KG1 (cell line): ENCODE measurements around the gene CHL1.

Source experiments
- DNase-seq: peaks from one replicate; lab custom pipeline; 2025; lab: John Stamatoyannopoulos, UW

Gene CHL1

DNA sequence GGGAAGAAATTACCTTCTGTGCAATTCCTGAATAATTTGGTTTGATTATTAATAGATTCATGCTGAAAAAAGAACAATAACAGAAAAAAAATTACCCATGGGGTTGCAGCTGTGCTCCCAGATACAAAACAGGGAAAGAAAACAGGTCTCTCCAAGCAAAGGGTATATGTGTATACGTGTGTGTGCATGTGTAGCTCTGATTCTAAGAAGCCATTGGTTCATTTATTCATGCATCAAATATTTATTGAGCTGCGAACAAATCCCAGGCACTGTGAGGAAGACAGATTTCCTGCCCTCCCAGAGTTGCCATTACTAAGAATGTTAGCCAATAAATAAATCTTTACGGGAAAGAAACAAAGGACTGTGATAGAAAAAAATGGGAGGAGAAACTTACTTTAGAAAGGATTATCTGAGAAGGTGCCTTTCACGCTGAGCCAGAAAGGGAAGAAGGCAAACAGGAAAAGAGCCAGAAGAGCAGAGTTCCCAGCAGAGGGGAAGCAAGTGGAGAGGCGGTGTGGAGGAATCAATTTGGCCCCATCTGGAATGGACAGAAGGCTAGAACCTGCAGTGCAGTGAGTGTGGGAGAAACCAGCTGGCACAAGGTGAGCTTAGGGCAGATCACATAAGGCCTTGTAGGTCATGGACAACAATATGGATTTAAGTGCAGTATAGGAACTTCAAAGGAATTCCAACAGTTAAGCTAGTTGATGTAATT is 20.7 kb downstream of the CHL1 start:
- DNase-seq = no peak

DNA sequence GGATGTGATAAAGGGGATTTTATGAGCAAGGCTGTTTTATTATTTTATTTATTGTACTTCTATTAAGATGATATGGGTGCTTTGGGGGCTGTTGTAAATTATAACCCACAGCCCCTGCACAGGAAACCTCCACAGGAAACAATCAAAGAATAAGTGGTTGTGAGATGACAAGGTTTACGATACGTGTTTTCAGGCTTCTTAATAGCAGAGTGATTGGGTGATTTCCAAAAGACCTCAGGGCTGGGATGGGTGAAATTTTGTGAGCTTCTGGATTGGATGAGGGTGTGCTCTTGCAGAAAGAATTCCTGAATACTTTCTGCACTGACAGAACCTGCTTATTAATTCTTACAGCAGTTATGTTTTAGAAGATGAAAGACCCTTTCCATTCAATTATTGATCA is 21.4 kb downstream of the CHL1 start:
- no peak for DNase-seq

DNA sequence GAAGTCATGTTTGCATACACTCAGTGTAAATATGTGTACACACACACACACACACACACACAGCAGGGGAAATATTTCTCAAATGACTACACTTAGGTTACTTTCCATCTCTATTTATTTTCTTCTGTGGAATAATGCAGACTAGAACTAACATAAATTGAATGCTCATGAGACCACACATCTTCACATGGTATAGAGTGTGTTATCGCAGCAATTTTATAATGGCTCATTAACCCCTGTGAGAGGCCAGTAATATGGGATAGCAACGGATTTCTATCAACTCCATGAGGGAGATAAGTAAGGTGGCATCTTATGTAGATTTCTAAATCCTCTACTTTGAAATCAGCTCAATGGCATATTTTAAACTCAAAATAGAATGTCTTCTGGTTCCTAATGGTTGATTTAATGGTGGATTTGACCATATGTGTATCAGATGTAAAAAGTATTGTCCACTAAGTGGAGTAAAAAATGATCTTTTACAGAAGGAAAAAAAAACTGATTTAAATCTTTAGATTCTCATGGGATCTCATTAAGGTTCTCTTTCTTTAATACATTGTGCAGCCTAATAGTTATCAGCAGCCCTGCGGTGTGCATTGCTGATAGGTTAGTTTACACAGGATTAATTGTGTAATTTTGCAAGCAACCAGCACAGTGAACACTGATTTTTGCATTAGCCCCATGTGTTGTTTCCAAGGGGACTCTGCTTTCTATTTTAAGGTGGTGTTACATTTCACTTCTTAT is 32.0 kb downstream of the CHL1 start:
- DNase-seq = no peak

DNA sequence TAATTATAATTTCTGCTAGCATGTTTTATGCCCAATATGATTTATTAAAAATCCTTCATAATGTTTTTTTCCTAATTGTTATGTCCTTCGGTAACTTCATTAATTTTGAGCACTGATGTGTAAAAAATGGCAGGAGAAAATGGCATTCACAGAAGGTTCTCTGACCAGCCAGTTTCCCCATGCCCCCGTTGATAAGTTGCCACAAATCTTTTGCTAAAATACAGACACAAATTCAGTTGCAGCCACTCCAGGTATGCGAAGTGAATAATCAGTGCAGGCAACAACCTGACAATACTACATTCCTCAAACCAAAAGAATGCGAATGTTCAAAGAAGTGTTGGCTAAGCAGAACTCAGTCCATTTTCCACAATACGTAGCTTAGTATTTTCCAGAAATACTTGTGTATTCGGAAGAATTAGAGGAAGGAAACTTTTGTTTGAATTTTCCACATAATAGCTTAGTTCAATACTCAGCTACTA is 32.7 kb downstream of the CHL1 start:
- DNase-seq = no peak

DNA sequence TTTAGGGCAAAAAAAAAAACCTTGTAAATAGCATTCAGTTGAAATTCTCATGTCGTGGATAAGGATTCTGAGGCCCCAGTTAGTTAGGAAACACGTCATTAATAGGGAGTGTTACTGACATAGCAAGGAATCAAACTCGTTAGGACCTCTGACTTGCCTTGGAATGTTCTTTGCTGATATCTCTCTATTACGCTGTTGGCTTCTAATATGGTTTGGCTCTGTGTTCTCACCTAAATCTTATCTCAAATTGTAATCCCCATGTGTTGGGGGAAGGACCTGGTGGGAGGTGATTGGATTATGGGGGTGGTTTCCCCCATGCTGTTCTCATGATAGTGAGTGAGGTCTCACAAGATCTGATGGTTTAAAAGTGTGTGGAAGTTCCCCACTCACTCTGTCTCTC is 40.3 kb downstream of the CHL1 start:
- DNase-seq = no peak

DNA sequence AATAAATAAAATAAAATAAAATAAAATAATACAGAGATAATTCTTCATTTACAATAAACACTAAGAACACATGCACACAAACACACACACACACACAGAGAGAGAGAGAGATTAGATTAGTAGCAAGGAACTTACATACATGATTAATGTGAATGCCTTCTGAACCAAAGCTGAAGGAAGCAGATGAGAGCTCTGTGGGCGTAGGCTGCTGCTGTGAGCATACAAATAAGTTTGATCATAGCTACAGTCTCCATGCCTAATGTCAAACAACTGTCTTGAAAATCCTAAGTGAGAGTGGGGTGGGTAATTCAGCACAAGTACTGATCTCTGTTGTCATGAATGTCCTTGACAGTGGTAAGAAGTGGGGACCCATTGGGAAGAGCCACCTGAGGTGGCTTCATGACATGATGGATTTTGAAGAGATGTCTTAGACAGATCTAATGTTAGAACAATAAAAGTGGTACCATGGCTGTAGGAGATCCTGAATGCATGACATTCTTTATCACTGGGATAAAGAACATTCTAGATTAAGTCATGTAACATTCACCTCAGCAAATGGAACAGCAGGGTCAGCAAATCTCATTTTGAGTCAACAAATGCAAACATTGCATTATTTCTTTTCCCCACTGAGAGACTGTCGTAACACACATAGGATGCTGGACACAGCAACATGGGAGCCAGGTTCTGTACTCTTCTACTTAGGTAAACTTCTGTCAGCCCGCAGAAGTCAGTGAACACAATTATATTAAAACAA is 46.2 kb downstream of the CHL1 start:
- no peak for DNase-seq

DNA sequence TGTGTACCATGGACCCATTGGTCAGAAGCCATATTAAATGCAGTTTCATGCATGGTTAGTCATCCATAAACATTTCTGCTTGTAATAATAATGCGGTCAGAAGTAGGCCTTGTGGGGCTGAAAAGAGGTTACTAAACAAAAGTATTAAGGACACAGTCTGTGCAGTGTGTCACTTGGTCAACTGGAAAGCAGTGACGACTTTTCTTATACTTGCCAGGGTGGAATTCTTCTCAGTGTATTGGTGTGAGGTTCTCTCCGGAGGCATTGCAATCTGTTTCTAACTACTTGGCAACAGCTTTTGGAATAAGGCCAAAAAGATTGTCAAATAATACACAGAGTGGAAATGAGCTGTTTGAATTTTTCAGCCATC is 46.8 kb downstream of the CHL1 start:
- DNase-seq = no peak

DNA sequence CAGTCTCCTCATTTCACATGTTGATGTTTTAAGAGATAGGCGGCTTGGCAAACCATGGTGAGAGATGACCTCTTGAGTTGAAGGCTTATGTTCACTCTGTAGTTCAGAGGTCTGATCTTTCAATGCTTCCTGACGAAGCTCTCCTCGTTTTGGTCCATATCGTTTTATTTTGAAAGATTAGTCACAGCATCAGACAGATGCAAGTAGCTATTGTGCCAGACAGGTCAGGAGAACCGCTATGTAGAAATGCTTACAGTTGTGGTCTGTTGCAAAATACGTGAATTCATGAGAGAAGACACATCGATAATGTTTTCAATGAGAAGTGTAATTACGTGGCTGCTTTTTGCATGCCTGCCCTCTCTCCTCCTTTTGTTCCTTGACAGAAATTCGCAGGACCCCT is 47.5 kb downstream of the CHL1 start:
- DNase-seq = no peak

DNA sequence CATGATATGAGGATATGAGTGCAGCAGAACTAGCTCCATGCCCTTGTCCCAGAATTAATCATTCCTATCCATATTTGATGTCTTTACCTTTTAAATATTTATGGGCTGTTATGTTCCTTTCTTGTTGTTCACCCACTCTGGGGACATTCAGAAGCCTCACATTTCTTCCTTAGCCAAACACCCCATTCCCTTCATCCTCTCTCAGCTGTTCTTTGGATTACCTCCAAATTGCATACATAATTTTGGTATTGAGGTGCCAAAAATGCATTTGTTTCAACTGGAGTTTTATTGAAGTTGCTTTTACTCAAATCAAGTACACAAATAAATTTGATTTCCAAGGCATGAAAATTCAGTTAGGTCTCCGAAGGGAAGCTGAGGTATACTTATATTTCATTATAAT is 51.4 kb downstream of the CHL1 start:
- no peak for DNase-seq

DNA sequence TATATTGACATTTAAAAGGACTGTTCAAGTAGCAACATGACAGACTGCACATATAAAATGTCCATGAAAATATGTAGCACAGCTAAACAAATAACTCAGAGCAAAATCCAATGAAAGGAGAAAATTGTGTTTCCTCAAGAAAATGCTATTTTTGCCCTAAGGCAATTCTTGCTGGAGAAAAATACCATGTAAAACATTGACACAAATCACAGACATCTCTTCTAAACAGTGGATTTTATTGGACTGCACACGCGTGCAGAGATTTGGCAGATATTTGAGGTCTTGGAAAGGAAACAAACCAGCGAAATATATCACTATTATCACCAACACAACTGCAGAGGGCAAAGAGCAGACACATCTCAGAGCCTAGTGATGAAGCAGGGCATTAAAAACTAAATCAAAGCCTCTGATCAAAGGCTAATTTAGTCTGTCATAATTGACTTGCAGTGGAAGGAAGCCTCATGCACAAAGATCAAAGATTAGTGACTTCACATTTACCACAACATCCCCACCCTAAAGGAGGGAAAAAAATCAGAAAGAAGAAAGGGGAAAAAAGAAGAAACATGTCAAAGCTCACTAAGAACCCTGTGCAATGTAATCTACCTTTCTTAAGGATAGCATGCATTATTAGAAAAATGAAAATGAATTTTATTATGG is 52.4 kb downstream of the CHL1 start:
- no peak for DNase-seq

DNA sequence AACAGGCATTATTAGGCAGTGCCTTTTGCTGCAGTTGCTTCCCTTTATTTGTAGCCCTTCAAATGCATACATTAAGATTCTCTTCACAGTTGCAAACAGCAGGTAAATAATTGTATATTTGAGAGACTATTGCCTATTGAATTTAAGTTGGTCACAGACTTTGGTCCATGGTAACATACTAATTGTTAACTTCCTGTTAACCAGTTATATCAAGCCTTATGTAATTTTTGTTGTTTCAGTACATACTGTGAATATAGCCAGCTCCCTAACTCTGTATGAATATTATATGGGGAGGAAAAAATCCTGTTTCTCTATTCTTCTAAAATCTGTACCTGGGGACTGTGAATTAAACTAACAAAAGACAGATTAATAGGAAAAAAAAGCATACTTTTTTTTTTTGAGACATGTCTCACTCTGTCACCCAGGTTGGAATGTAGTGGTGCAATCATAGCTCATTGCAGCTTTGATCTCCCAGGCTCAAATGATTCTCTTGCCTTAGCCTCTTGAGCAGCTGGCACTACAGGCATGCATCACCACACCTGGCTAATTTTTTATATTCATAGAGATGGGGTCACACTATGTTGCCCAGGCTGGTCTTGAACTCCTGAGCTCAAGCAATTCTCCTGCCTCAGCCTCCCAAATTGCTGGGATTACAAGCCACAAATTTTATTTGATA is 53.2 kb downstream of the CHL1 start:
- DNase-seq = no peak

DNA sequence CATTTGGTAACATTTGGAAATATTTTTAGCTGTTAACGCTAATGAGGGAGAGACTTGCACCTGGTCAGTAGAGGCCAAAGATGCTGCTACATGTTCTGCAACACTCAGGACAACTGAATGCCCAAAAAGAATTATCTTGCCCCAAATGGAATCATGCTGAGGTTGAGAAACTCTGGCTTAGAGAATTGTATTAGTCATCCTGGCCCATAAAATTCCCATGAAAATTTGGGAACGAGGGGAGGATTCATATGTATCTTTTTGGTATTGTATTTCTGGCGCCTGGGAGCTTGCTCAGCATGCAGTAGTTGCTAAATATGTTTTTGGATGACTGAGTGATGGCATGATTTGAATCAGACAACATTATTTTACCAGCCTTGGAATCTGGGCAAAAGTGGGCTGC is 59.9 kb downstream of the CHL1 start:
- no peak for DNase-seq

DNA sequence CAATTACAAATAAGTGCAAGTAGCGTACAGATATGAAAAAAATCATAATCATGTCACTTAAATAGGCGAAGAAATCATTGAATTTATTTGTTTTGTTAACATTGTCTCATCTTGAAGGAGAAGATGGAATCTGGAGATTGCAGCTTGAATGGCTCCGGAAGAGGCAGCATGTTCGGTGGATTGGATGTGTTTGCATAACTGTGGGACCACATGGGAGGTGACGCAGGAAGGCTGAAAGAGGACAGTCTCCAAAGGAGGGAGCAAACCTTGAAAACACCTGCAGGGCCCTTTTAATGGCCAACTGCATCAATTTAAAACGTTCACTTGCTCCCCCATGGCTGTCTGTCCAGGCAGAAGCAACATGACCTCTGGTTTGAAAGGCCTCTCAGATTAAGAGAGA is 61.3 kb downstream of the CHL1 start:
- DNase-seq = no peak

DNA sequence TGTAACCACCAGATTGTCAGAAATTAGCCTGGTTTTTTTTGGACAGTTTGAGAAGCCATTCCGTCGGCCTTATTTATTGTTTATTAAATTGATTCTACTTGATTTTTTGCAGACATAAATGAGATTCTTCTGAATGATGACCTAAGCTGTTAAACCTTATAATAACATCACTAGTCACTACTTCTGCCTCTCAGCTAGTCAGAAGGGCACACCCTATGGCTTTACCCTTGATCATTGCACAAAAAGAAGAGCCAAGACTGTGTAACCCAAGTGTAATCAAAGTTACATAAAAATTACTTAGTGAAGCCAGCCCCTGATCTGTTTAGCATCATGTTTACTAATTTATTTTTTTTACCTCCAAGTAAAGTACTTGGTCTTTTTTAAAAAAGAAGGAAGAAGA is 64.3 kb downstream of the CHL1 start:
- DNase-seq = no peak

DNA sequence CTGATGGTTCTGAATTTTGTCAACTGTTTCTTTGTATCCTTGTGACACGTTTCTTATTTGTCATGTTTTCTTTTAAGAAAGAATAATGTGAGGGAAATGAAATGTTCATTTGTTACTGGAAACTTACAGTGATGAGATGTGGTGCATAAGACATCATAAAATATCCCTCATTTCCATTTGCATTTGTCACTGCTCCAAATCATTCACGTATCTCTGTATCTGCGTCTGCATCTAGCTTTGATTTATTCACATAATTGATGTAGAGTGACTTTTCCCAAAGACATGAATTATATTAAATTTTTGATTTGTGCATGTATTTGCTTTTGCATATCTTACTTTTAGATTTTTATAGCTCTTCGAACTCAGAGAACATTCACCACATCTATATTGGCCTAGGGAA is 66.8 kb downstream of the CHL1 start:
- DNase-seq = no peak

DNA sequence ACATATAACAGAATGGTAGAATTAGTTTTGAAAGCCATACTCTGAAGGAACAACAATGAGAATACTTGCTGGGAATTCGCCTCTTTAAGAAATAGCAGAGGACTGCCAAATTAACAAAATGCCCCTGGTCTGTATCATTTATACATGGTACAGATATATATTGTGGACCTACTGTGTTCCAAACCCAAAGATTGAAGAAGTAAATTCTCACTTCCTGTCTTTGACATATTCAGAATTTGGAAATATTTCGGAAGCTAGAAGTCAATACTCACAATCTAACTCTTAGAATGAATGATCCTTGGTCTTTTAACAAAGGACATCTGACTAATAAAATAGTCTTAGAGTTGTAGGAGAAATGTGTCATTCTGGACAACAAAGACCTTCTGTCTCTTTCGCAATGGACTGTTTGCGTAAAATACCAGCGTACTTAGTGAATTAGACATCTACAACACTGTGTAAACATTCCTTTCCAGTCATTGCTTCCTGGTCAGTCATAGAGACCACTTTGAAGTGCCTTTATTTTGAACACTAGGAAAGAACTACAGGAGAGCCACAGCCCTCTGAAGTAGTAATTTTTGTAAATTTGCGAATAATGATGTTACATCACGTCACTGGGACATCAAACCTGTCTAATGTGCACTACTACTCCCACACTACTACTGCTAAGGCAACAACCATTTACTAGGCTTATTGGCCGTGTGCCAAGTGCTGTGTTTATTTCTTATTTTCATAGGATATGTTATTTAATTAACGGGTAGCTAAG is 68.0 kb downstream of the CHL1 start:
- DNase-seq = no peak

DNA sequence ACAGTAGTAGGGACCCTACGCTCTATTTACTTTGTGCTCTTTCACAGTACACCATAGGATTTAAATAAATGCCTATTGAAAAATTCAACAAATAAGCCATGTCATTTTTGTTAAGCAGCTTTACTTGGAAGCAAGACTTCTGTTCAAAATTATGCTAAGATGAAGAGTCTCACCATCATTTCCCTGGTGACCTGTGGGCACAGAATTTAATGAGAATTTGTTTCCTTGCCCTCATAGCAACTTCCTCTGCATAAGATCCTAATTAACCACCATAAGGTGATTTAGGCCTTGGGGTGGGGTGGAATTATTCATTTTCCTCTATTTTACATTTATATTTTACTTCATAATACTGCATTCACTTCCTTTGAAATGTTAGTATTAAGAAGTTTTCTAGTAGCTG is 70.5 kb downstream of the CHL1 start:
- DNase-seq = no peak

DNA sequence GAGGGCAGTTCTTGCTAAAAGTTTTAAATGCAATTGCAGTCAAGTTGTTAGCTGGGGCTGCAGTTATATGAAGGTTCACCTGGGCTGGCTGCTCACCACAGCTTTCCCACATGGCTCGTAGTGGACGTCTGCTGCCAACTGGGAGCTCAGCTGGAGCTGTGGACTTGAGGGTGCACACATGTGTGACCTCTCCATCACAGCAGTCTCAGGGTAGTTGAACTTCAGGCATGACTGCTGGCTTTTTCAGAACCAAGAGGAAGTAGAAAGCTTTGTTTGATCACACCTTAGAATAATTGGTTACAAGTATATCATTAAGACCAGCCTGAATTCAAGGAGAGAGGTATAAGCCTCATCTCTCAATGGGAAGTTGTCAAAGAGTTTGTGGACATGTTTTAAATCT is 74.1 kb downstream of the CHL1 start:
- no peak for DNase-seq

DNA sequence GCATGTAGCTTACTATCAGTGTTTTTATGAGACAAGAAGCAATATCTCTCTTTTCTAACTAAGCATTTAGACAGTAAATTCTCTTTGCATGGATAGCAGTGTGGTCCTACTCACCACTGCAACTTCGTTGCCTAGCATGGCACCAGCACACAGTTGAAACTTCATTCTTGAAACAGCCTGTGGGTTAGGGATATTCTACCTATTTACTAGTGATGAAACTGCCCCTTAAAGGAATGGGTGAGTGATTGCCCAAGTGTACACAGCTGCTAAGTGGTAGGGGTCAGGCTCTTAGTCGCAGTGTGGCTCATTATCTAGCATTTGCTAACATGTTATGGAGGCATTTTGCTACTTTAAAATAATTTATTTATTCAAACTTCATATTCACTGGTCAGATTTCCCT is 78.4 kb downstream of the CHL1 start:
- no peak for DNase-seq

DNA sequence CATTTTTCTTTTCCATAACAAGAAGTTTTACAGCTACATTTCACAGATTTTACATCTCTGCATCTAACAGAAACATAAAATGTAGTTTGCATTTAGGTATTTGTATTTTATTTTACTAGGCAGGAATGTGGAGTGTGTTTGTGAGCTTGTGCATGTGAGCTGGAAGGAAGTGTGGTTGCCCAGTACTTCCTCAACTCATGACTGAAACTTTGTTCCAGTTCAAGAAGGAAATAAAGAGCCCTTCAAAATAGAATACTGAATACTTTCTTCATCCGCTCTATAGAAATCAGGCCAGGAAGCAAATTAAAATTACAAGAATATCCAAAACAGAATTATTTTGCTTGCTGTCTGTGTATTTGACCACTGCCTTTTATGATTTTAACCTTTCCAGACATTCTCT is 81.3 kb downstream of the CHL1 start:
- DNase-seq = no peak
